Upper lobe of left lung (tissue), 4 donors: ENCODE results near the gene TRIP11.

Source experiments
- CTCF ChIP-seq, 6 experiments: fragments of 450-650 bp in 4 of 6; fragments of 200-600 bp in 2 of 6; sonication (generic) in 2 of 6; IDR thresholded peaks; one replicate each; pipeline ENCODE4 v1.5.1; 2016 to 2019; ENCODE audit warnings: antibody characterized with exemption in 6 of 6
- EP300 ChIP-seq, 4 donors: sonication (generic); formaldehyde crosslinking; IDR thresholded peaks; one replicate each; pipeline ENCODE4 v1.5.1; 2017; ENCODE audit warnings: antibody characterized with exemption in 4 of 4, control low read depth in 2 of 4
- POLR2A ChIP-seq, 4 donors: fragments of 450-650 bp; IDR thresholded peaks; one replicate each; pipeline ENCODE4 v1.5.1; 2016 to 2017; ENCODE audit warnings: antibody characterized with exemption in 4 of 4, mild to moderate bottlenecking in 2 of 4
- POLR2AphosphoS5 ChIP-seq, 2 donors: sonication (generic); formaldehyde crosslinking; IDR thresholded peaks; one replicate each; pipeline ENCODE4 v1.5.1; 2017; ENCODE audit warnings: antibody characterized with exemption in 2 of 2

GRCh38 chr14:91919814-91920213, 120.0 kb downstream of the TRIP11 start:
- TF ChIP-seq CTCF (IDR thresholded peaks at IDR 0.05) (no peak), POLR2A (IDR thresholded peaks at IDR 0.05) (peak in 1 of 4 donors; percentile 15), EP300 (IDR thresholded peaks at IDR 0.05) (no peak), POLR2AphosphoS5 (IDR thresholded peaks at IDR 0.05) (no peak)
